Hepatocyte (in vitro differentiated cells): Measurements from ENCODE around the gene DLGAP4. TPM values are rescaled to one million over a fixed set of nuclear protein-coding genes. Genes with fewer than 3 reads are reported as not detected.

ENCODE experiments used
- DNase-seq: peaks from one replicate; pipeline ENCODE4 v3.0.0-alpha.2; 2016; ENCODE audit warnings: low spot score
- H2AFZ ChIP-seq: fragments of 200-600 bp; sonication (generic); 2 replicates; pipeline ENCODE4 v1.6.0; 2016; ENCODE audit warnings: antibody characterized with exemption, mild to moderate bottlenecking
- H3K27ac ChIP-seq: fragments of 200-600 bp; sonication (generic); 2 replicates; pipeline ENCODE4 v1.5.1; 2016; ENCODE audit warnings: mild to moderate bottlenecking
- H3K27me3 ChIP-seq: fragments of 200-600 bp; sonication (generic); 2 replicates; pipeline ENCODE4 v1.6.1; 2016
- H3K36me3 ChIP-seq: fragments of 200-600 bp; sonication (generic); replicated peaks from 2 replicates; pipeline ENCODE4 v1.5.1; 2016; ENCODE audit warnings: low read depth; ENCODE audit not compliant: insufficient read depth
- H3K4me1 ChIP-seq: fragments of 200-600 bp; sonication (generic); 2 replicates; pipeline ENCODE4 v1.5.1; 2016; ENCODE audit warnings: mild to moderate bottlenecking, moderate library complexity; ENCODE audit not compliant: insufficient read depth
- H3K4me2 ChIP-seq: fragments of 200-600 bp; sonication (generic); 2 replicates; pipeline ENCODE4 v1.6.0; 2016
- H3K4me3 ChIP-seq: fragments of 200-600 bp; sonication (generic); 2 replicates; pipeline ENCODE4 v1.5.1; 2016; ENCODE audit warnings: mild to moderate bottlenecking
- H3K79me2 ChIP-seq: fragments of 200-600 bp; sonication (generic); 2 replicates; pipeline ENCODE4 v1.6.0; 2017; ENCODE audit warnings: mild to moderate bottlenecking
- H3K9me2 ChIP-seq: fragments of 200-600 bp; sonication (generic); replicated peaks from 2 replicates; pipeline ENCODE4 v1.6.0; 2017; ENCODE audit warnings: mild to moderate bottlenecking; ENCODE audit not compliant: insufficient read depth
- H3K9me3 ChIP-seq: fragments of 200-600 bp; sonication (generic); 2 replicates; pipeline ENCODE4 v1.5.1; 2016; ENCODE audit warnings: low read depth, mild to moderate bottlenecking
- H4K20me1 ChIP-seq: fragments of 200-600 bp; sonication (generic); 2 replicates; pipeline ENCODE4 v1.6.0; 2016; ENCODE audit warnings: mild to moderate bottlenecking; ENCODE audit not compliant: insufficient read depth, poor library complexity, severe bottlenecking
- EZH2 ChIP-seq: fragments of 200-600 bp; sonication (generic); IDR thresholded peaks from 2 replicates; pipeline ENCODE4 v1.6.1; 2016; ENCODE audit warnings: antibody characterized with exemption, mild to moderate bottlenecking, borderline replicate concordance
- EZH2phosphoT487 ChIP-seq: fragments of 200-600 bp; sonication (generic); IDR thresholded peaks from one replicate; pipeline ENCODE4 v1.6.1; 2018; ENCODE audit warnings: antibody characterized with exemption, mild to moderate bottlenecking, low read depth, moderate library complexity; ENCODE audit not compliant: unreplicated experiment, severe bottlenecking
- WGBS: methylation state at CpG from one replicate; pipeline ENCODE4 v1.1.6; 2016; ENCODE audit warnings: low lambda C conversion rate; ENCODE audit errors: missing lambda C conversion rate; 5-methylcytosine and 5-hydroxymethylcytosine counted together
- polyA plus RNA-seq: library from polyadenylated mRNA; unstranded; fragments of >200 nt; fragmentation: Nextera tagmentation; extraction: Ambion mirVana; gene quantifications from 2 replicates; pipeline ENCODE4 v1.2.1, GENCODE V29; 2016
- total RNA-seq: library from RNA; depleted of rRNA; stranded (reverse); fragments of >200 nt; gene quantifications from 2 replicates; pipeline ENCODE4 v1.2.3, GENCODE V29; 2014
- TF ChIP-seq, protein P1 (sequence below): fragments of 200-600 bp; sonication (generic); IDR thresholded peaks from 2 replicates; pipeline ENCODE4 v1.5.1; 2016; ENCODE audit warnings: antibody characterized with exemption, mild to moderate bottlenecking; ENCODE audit not compliant: poor library complexity

DLGAP4 gene
- total and polyA plus RNA-seq, 2 experiments from 2014 or later, result 16.5 to 39.4 TPM

DNA sequence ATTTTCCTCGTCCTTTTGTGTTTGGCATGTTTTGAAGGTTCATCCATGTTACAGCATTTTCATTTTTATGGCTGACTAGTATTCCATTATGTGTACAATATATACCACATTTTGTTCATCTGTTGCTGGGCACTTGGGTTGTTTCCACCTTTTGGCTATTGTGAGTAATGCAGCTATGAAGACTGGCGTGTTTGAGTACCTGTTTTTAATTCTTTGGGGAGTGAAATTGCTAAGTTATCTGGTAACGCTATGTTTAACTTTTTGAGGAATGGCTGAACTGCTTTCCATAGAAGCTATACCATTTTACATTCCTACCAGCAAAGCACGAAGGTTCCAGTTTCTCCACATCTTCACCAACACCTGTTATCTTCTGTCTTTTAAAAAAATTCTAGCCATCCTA lies 198.2 kb downstream of the DLGAP4 start:
- H3K4me3 ChIP-seq, result no peak overlapping the region
- H3K9me3 ChIP-seq, result no peaks in the 10 kb centered on the region
- TF ChIP-seq, protein P1, sequence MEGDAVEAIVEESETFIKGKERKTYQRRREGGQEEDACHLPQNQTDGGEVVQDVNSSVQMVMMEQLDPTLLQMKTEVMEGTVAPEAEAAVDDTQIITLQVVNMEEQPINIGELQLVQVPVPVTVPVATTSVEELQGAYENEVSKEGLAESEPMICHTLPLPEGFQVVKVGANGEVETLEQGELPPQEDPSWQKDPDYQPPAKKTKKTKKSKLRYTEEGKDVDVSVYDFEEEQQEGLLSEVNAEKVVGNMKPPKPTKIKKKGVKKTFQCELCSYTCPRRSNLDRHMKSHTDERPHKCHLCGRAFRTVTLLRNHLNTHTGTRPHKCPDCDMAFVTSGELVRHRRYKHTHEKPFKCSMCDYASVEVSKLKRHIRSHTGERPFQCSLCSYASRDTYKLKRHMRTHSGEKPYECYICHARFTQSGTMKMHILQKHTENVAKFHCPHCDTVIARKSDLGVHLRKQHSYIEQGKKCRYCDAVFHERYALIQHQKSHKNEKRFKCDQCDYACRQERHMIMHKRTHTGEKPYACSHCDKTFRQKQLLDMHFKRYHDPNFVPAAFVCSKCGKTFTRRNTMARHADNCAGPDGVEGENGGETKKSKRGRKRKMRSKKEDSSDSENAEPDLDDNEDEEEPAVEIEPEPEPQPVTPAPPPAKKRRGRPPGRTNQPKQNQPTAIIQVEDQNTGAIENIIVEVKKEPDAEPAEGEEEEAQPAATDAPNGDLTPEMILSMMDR, result no peak
- TF ChIP-seq EZH2phosphoT487 (no peak), EZH2 (no peak)
- 97% methylated on average over 4 of the region's 4 CpGs for WGBS
- peaks cover 6% of the 10 kb centered on the region for H4K20me1 ChIP-seq
- H2AFZ ChIP-seq, result no peak overlapping the region
- no peaks in the 10 kb centered on the region for H3K9me2 ChIP-seq
- H3K79me2 ChIP-seq, result peaks cover 8% of the 10 kb centered on the region
- no peak overlapping the region for H3K27ac ChIP-seq
- no peak for DNase-seq
- H3K4me1 ChIP-seq, result no peaks in the 10 kb centered on the region
- H3K4me2 ChIP-seq, result no peak overlapping the region
- no peaks in the 10 kb centered on the region for H3K36me3 ChIP-seq
- no peaks in the 10 kb centered on the region for H3K27me3 ChIP-seq

DNA sequence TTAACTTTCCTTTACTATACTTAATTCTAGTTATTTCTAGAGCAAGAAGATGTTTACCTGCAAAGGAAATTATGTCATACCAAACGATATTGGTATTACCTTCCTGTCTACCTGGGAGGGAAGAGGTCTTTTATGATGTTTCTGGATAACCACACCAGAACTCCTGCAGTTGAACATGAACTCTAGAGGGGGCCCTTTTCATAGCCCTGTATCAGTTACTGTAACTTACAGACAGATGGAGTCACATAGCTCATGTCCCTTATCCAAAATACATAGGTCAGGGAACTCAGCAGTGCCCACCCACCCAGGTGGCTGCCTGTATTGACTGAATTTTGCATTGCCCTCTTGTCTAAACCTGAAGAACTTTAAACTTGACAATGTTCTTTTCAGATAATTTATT lies 200.1 kb downstream of the DLGAP4 start:
- H3K9me2 ChIP-seq, result no peaks in the 10 kb centered on the region
- H4K20me1 ChIP-seq, result peaks cover 10% of the 10 kb centered on the region
- no peak overlapping the region for H3K4me3 ChIP-seq
- no peaks in the 10 kb centered on the region for H3K36me3 ChIP-seq
- H3K4me1 ChIP-seq, result no peaks in the 10 kb centered on the region
- peaks cover 8% of the 10 kb centered on the region for H3K79me2 ChIP-seq
- no peak overlapping the region for H3K27ac ChIP-seq
- 91% methylated on average over 1 of the region's 1 CpG for WGBS
- H3K4me2 ChIP-seq, result no peak overlapping the region
- TF ChIP-seq, protein P1, result no peak
- TF ChIP-seq EZH2phosphoT487 (no peak), EZH2 (no peak)
- H3K9me3 ChIP-seq, result no peaks in the 10 kb centered on the region
- no peak overlapping the region for H2AFZ ChIP-seq
- no peak for DNase-seq
- H3K27me3 ChIP-seq, result no peaks in the 10 kb centered on the region

DNA sequence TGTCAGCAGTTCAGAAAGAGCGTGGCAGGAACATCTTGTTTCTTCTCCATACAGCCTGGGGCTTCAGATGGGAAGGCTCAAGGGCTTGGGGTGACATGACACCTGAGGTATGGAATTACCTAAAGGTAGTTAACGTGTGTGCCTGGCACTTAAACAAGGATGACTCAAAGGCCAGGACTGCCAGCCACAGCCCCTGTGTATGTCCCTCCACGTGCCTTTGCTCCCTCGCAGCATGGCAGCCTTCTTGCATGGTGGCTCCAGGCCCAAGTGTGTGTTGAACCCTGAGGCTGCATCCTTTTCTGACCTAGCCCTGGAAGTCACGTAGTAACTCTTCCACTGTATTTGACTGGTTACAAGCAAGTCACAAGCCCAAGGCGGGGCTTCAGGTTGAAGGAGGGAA lies 201.6 kb downstream of the DLGAP4 start:
- Histone ChIP-seq H2AFZ (no peak overlapping the region), H3K27ac (no peak overlapping the region), H3K27me3 (no peaks in the 10 kb centered on the region), H3K4me2 (no peak overlapping the region), H3K9me3 (no peaks in the 10 kb centered on the region), H3K4me1 (no peaks in the 10 kb centered on the region), H3K79me2 (peaks cover 8% of the 10 kb centered on the region), H3K9me2 (no peaks in the 10 kb centered on the region), H3K4me3 (no peak overlapping the region), H4K20me1 (peaks cover 10% of the 10 kb centered on the region), H3K36me3 (no peaks in the 10 kb centered on the region)
- 97% methylated on average over 6 of the region's 6 CpGs for WGBS
- TF ChIP-seq, protein P1, result no peak
- TF ChIP-seq EZH2phosphoT487, result no peak
- TF ChIP-seq EZH2, result no peak
- DNase-seq, result no peak
